Mesenchymal stem cell (in vitro differentiated cells and primary cell): ENCODE data around the gene PLXNB2.
A peak's percentile ranks its signal among the peaks of the same experiment; 100 is the strongest.

ENCODE experiments used
- DNase-seq: peaks from one replicate; pipeline ENCODE4 v3.0.0-alpha.2; 2013
- H2AFZ ChIP-seq: one replicate; pipeline ENCODE4 v1.6.1; 2013; ENCODE audit warnings: low read depth, mild to moderate bottlenecking, control low read depth, inconsistent platforms, low read length, moderate library complexity
- H2AK5ac ChIP-seq: 2 replicates; pipeline ENCODE4 v1.6.1; 2013; ENCODE audit warnings: low read length, moderate library complexity, mild to moderate bottlenecking, inconsistent platforms; ENCODE audit not compliant: severe bottlenecking
- H2BK120ac ChIP-seq: one replicate; pipeline ENCODE4 v1.6.1; 2013; ENCODE audit warnings: low read depth, mild to moderate bottlenecking, inconsistent platforms, low read length, moderate library complexity
- H2BK12ac ChIP-seq, 2 experiments: one replicate each; pipeline ENCODE4 v1.6.1; 2013; ENCODE audit warnings: inconsistent platforms in 2 of 2, low read length in 2 of 2, mild to moderate bottlenecking in 2 of 2, moderate library complexity in 2 of 2, control low read depth in 1 of 2
- H2BK15ac ChIP-seq: one replicate; pipeline ENCODE4 v1.6.1; 2013; ENCODE audit warnings: mild to moderate bottlenecking, low read depth, inconsistent platforms; ENCODE audit not compliant: poor library complexity, severe bottlenecking
- H2BK5ac ChIP-seq: 2 replicates; pipeline ENCODE4 v1.6.1; 2013; ENCODE audit warnings: low read depth, mild to moderate bottlenecking, low read length, control low read depth, inconsistent platforms; ENCODE audit not compliant: poor library complexity, severe bottlenecking
- H3K14ac ChIP-seq, 2 experiments: one replicate each; pipeline ENCODE4 v1.6.1; 2013; ENCODE audit warnings: inconsistent platforms in 2 of 2, low read length in 2 of 2, control low read depth in 1 of 2, mild to moderate bottlenecking in 1 of 2, moderate library complexity in 1 of 2
- H3K18ac ChIP-seq, 2 experiments: one replicate each; pipeline ENCODE4 v1.6.1; 2013; ENCODE audit warnings: inconsistent platforms in 2 of 2, low read length in 2 of 2, control low read depth in 1 of 2, low read depth in 1 of 2, mild to moderate bottlenecking in 1 of 2
- H3K23ac ChIP-seq, 2 experiments: one replicate each; pipeline ENCODE4 v1.6.1; 2013; ENCODE audit warnings: inconsistent platforms in 2 of 2, low read length in 2 of 2, mild to moderate bottlenecking in 2 of 2, moderate library complexity in 2 of 2, control low read depth in 1 of 2
- H3K27ac ChIP-seq: 2 replicates; pipeline ENCODE4 v1.5.1; 2013; ENCODE audit warnings: mild to moderate bottlenecking, moderate library complexity, low read length, control low read depth, inconsistent platforms; ENCODE audit not compliant: poor library complexity, severe bottlenecking
- H3K27me3 ChIP-seq, 2 experiments: 2 replicates each; pipeline versions ENCODE4 v1.6.1 to v1.7.0; 2013; ENCODE audit warnings: low read length in 2 of 2, mild to moderate bottlenecking in 2 of 2, moderate library complexity in 2 of 2, control low read depth in 1 of 2, inconsistent platforms in 1 of 2; ENCODE audit not compliant: control insufficient read depth in 1 of 2, insufficient read depth in 1 of 2
- H3K36me3 ChIP-seq, 2 experiments: 2 replicates each; pipeline versions ENCODE4 v1.6.1 to v1.7.0; 2013; ENCODE audit warnings: low read length in 2 of 2, control low read depth in 1 of 2, inconsistent platforms in 1 of 2, low read depth in 1 of 2, mild to moderate bottlenecking in 1 of 2; ENCODE audit not compliant: insufficient read depth in 2 of 2, control insufficient read depth in 1 of 2
- H3K4ac ChIP-seq, 2 experiments: one replicate each; pipeline ENCODE4 v1.6.1; 2013; ENCODE audit warnings: inconsistent platforms in 2 of 2, low read length in 2 of 2, mild to moderate bottlenecking in 2 of 2, moderate library complexity in 2 of 2, control low read depth in 1 of 2, low read depth in 1 of 2
- H3K4me1 ChIP-seq: 2 replicates; pipeline ENCODE4 v1.6.1; 2013; ENCODE audit warnings: low read depth, low read length, control low read depth; ENCODE audit not compliant: control insufficient read depth, insufficient read depth
- H3K4me2 ChIP-seq: 2 replicates; pipeline ENCODE4 v1.6.1; 2013; ENCODE audit warnings: low read length, mild to moderate bottlenecking, inconsistent platforms; ENCODE audit not compliant: poor library complexity, severe bottlenecking
- H3K4me3 ChIP-seq, 2 experiments: 2 replicates each; pipeline versions ENCODE4 v1.5.1 to v1.7.0; 2013; ENCODE audit warnings: low read length in 2 of 2, mild to moderate bottlenecking in 2 of 2, control low read depth in 1 of 2, low read depth in 1 of 2; ENCODE audit not compliant: insufficient read depth in 1 of 2
- H3K79me1 ChIP-seq: replicated peaks from 2 replicates; pipeline ENCODE4 v1.6.1; 2013; ENCODE audit warnings: mild to moderate bottlenecking, control low read depth, low read length, inconsistent platforms; ENCODE audit not compliant: poor library complexity, severe bottlenecking
- H3K9ac ChIP-seq: 2 replicates; pipeline ENCODE4 v1.7.0; 2013; ENCODE audit warnings: mild to moderate bottlenecking, low read length, moderate library complexity
- H3K9me3 ChIP-seq: 2 replicates; pipeline ENCODE4 v1.7.0; 2013; ENCODE audit warnings: mild to moderate bottlenecking, low read length; ENCODE audit not compliant: control insufficient read depth
- H4K8ac ChIP-seq: one replicate; pipeline ENCODE4 v1.6.1; 2013; ENCODE audit warnings: inconsistent platforms, mild to moderate bottlenecking, low read length, moderate library complexity
- H4K91ac ChIP-seq: one replicate; pipeline ENCODE4 v1.6.1; 2013; ENCODE audit warnings: mild to moderate bottlenecking, low read length, inconsistent platforms
- WGBS: methylation state at CpG from one replicate; pipeline ENCODE4 v1.1.7; 2013; ENCODE audit warnings: mixed read lengths; 5-methylcytosine and 5-hydroxymethylcytosine counted together

Gene PLXNB2

GRCh38 chr22:50246242-50247175 is 60.9 kb downstream of the PLXNB2 start:
- Histone ChIP-seq H3K23ac (no peak overlapping the region), H2AK5ac (no peak overlapping the region), H4K91ac (peak overlapping the region; percentile 34), H3K9ac (no peak overlapping the region), H3K27me3 (no peaks in the 10 kb centered on the region), H2BK12ac (no peak overlapping the region), H3K4me1 (peaks cover 51% of the 10 kb centered on the region), H3K4ac (no peak overlapping the region), H2BK120ac (no peak overlapping the region), H2BK15ac (no peak overlapping the region), H3K18ac (no peak overlapping the region), H3K14ac (no peak overlapping the region), H4K8ac (peak overlapping the region; percentile 1), H2BK5ac (no peak overlapping the region), H3K36me3 (peaks cover 26 to 51% of the 10 kb centered on the region in 2 experiments), H2AFZ (no peak overlapping the region), H3K79me1 (peaks cover 38% of the 10 kb centered on the region), H3K4me3 (peak overlapping the region in 1 of 2 experiments; percentile 92), H3K27ac (no peak overlapping the region), H3K9me3 (no peaks in the 10 kb centered on the region), H3K4me2 (no peak overlapping the region)
- WGBS = 95% methylated on average over 20 of the region's 20 CpGs
- DNase-seq = no peak

GRCh38 chr22:50245214-50246072 is 62.0 kb downstream of the PLXNB2 start:
- Histone ChIP-seq H3K4me3 (peak overlapping the region; percentile 92 to 93), H2AK5ac (no peak overlapping the region), H3K27me3 (no peaks in the 10 kb centered on the region), H2BK15ac (no peak overlapping the region), H2BK12ac (peak overlapping the region in 1 of 2 experiments; percentile 7), H3K23ac (no peak overlapping the region), H3K79me1 (peaks cover 37% of the 10 kb centered on the region), H3K4me2 (peak overlapping the region; percentile 87), H3K27ac (peak overlapping the region; percentile 81), H3K4ac (peak overlapping the region; percentile 29 to 85), H3K18ac (peak overlapping the region; percentile 85 to 97), H4K8ac (peak overlapping the region; percentile 94), H4K91ac (peak overlapping the region; percentile 93), H3K9me3 (no peaks in the 10 kb centered on the region), H3K4me1 (peaks cover 48% of the 10 kb centered on the region), H2AFZ (peak overlapping the region; percentile 54), H3K9ac (peak overlapping the region; percentile 96), H3K14ac (peak overlapping the region in 1 of 2 experiments; percentile 93), H2BK120ac (peak overlapping the region; percentile 8), H3K36me3 (peaks cover 26 to 51% of the 10 kb centered on the region in 2 experiments), H2BK5ac (no peak overlapping the region)
- DNase-seq = no peak
- WGBS = 22% methylated on average over 26 of the region's 53 CpGs

DNA sequence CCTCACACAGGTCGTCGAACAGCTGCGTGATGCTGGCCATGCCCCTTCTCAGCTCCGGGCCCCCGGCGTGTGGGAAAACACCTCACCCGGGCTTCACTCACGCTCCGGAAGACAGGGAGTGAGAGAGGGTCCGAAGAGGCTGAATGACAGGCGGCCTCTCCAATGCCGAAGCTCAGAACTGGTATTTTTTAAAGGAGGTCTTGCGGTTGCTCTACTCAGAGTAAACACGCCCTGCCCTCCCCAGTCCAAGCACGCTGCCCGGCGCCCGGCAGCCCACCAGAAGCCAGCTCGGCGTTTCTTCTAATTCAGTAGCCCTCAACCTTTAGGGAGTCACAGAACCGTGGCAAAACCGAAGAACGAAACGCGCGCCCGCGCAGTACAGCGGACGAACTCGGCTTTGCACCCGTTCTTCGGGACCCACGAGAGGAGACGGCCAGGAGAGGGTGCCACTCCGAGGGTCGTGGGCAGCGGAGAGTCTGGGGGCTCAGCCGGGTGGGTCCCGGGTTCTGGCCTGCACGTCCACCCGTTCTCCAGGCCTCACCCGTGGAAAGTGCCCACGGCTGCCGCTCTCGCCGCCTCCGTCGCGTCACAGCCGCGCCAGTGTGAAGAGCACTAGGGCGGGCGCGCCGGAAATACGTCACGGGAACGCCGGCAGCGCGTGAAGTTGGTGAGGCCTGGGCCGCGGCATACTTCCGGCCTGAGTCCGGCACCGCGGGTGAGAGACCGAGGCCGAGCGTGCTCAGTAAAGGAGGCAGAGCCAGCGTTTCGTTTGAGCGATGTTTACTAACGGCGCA is 62.8 kb downstream of the PLXNB2 start, which contains the start of gene TUBGCP6:
TSS of gene TUBGCP6 (minus strand) at position 604 of the 794 bp plus-strand sequence. CDS start at position 40, 564 bp downstream.
- Histone ChIP-seq H3K4me2 (peak within 1 kb of the TSS; percentile 96), H3K18ac (peak within 1 kb of the TSS; percentile 85 to 97), H3K4ac (peak within 1 kb of the TSS; percentile 84 to 85), H3K9ac (peak within 1 kb of the TSS; percentile 96), H3K4me3 (peak within 1 kb of the TSS; percentile 92 to 93), H4K91ac (peak within 1 kb of the TSS; percentile 93), H2AK5ac (peak within 1 kb of the TSS; percentile 26), H3K4me1 (peaks cover 40% of the 10 kb centered on the region), H3K79me1 (peaks cover 36% of the 10 kb centered on the region), H2BK15ac (no peak within 1 kb of the TSS), H2BK120ac (peak within 1 kb of the TSS; percentile 8), H3K9me3 (no peaks in the 10 kb centered on the region), H2AFZ (peak within 1 kb of the TSS; percentile 54), H3K27me3 (no peaks in the 10 kb centered on the region), H3K23ac (peak within 1 kb of the TSS in 1 of 2 experiments; percentile 48), H4K8ac (peak within 1 kb of the TSS; percentile 99), H3K36me3 (peaks cover 32 to 50% of the 10 kb centered on the region in 2 experiments), H3K27ac (peak within 1 kb of the TSS; percentile 81), H3K14ac (peak within 1 kb of the TSS in 1 of 2 experiments; percentile 93), H2BK5ac (no peak within 1 kb of the TSS), H2BK12ac (peak within 1 kb of the TSS in 1 of 2 experiments; percentile 7)
- under 1% methylated on average over 70 of the region's 76 CpGs for WGBS
- peak; percentile 95 for DNase-seq
